Astrocyte (in vitro differentiated cells and primary cell): ENCODE measurements around the gene EPAS1. TPM values are rescaled to one million over a fixed set of nuclear protein-coding genes. Genes with fewer than 3 reads are reported as not detected.
"Not testable (repeated sequence)": the region's sequence is repeated elsewhere in the genome, so short reads cannot be mapped to it uniquely, and the experiment has no call there.

Experiments used
- DNase-seq: peaks from one replicate; pipeline ENCODE4 v3.0.0-alpha.2; 2010; ENCODE audit warnings: low read depth
- FAIRE-seq: peaks from 2 replicates; lab custom pipeline; 2011; peaks lifted over from hg19 to GRCh38; lab: Jason Lieb, UNC
- H2AFZ ChIP-seq: 2 replicates; pipeline ENCODE4 v1.6.0; 2012; ENCODE audit warnings: low read depth, low read length, inconsistent platforms
- H3K27ac ChIP-seq: 2 replicates; pipeline ENCODE4 v1.5.1; 2011; ENCODE audit warnings: low read depth, low read length, inconsistent platforms
- H3K27me3 ChIP-seq: 2 replicates; pipeline ENCODE4 v1.6.0; 2011; ENCODE audit warnings: low read length, inconsistent platforms; ENCODE audit not compliant: insufficient read depth
- H3K36me3 ChIP-seq: 2 replicates; pipeline ENCODE4 v1.5.1; 2011; ENCODE audit warnings: low read length, inconsistent platforms; ENCODE audit not compliant: insufficient read depth
- H3K4me1 ChIP-seq: 2 replicates; pipeline ENCODE4 v1.5.1; 2011; ENCODE audit warnings: low read length, inconsistent platforms; ENCODE audit not compliant: insufficient read depth
- H3K4me2 ChIP-seq: 2 replicates; pipeline ENCODE4 v1.6.0; 2012; ENCODE audit warnings: low read length, inconsistent platforms
- H3K4me3 ChIP-seq: 2 replicates; pipeline ENCODE4 v1.5.1; 2011; ENCODE audit warnings: low read depth, mild to moderate bottlenecking, low read length, inconsistent platforms; ENCODE audit not compliant: insufficient read depth
- H3K79me2 ChIP-seq: 2 replicates; pipeline ENCODE4 v1.6.0; 2012; ENCODE audit warnings: mild to moderate bottlenecking, low read length, inconsistent platforms; ENCODE audit not compliant: insufficient read depth
- H3K9ac ChIP-seq: 2 replicates; pipeline ENCODE4 v1.6.0; 2012; ENCODE audit warnings: mild to moderate bottlenecking, low read length, inconsistent platforms
- H3K9me3 ChIP-seq: 2 replicates; pipeline ENCODE4 v1.5.1; 2012; ENCODE audit warnings: low read depth, mild to moderate bottlenecking, low read length, inconsistent platforms; ENCODE audit not compliant: insufficient read depth
- H4K20me1 ChIP-seq: 2 replicates; pipeline ENCODE4 v1.6.0; 2012; ENCODE audit warnings: low read length, inconsistent platforms; ENCODE audit not compliant: insufficient read depth
- H3K27ac Mint-ChIP-seq: one replicate; pipeline ENCODE4 v1.8.0; 2021; ENCODE audit warnings: mild to moderate bottlenecking, mixed read lengths; ENCODE audit not compliant: unreplicated experiment
- H3K27me3 Mint-ChIP-seq: one replicate; pipeline ENCODE4 v1.8.0; 2021; ENCODE audit warnings: low read depth, mixed read lengths; ENCODE audit not compliant: unreplicated experiment
- H3K36me3 Mint-ChIP-seq: one replicate; pipeline ENCODE4 v1.8.0; 2021; ENCODE audit warnings: low read depth, mixed read lengths; ENCODE audit not compliant: unreplicated experiment
- H3K4me1 Mint-ChIP-seq: one replicate; pipeline ENCODE4 v1.8.0; 2021; ENCODE audit warnings: low read depth, mixed read lengths; ENCODE audit not compliant: unreplicated experiment
- H3K4me3 Mint-ChIP-seq: one replicate; pipeline ENCODE4 v1.8.0; 2021; ENCODE audit warnings: mild to moderate bottlenecking, moderate library complexity, mixed read lengths; ENCODE audit not compliant: unreplicated experiment
- H3K9me3 Mint-ChIP-seq: one replicate; pipeline ENCODE4 v1.8.0; 2021; ENCODE audit warnings: mild to moderate bottlenecking, mixed read lengths; ENCODE audit not compliant: unreplicated experiment
- EZH2 ChIP-seq: IDR thresholded peaks from 2 replicates; pipeline ENCODE4 v1.6.1; 2012; ENCODE audit warnings: mild to moderate bottlenecking, low read length, inconsistent platforms; ENCODE audit not compliant: insufficient read depth
- total RNA-seq: library from RNA; stranded (reverse); gene quantifications from 2 replicates; pipeline ENCODE4 v1.2.1, GENCODE V29; 2021
- TF ChIP-seq, protein P1 (sequence below): IDR thresholded peaks from 2 replicates; pipeline ENCODE4 v1.5.1; 2011; ENCODE audit warnings: low read depth, mild to moderate bottlenecking, inconsistent platforms, low read length, moderate library complexity; ENCODE audit not compliant: insufficient read depth

Gene EPAS1
- total RNA-seq, 1 donor from 2014 or later: 42.8 TPM

DNA sequence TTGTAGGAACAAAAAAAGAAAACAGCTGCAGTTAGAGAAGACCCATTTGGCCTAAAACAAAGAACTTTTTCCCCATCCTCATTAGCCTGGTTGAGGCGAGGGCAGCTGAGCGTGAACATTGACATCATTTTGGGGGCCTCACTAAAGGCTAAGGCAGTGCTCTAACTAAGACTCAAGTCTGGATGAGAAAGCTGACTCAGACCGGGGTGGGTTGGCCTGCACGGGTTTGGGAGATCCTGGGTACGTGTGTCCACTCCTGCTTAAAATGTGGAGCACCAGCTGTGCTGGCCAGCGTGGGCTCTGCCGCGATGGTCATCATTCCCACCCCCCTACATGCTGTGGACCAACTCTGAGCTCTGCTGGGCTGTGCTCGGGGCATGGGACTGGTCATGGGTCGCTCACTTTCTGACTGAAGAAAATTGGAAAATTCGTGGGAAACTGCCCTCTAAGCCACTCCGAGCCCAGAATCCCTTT, 96.2 kb downstream of the EPAS1 start:
- Histone ChIP-seq H3K4me3 (no peak overlapping the region), H3K4me2 (no peak overlapping the region), H4K20me1 (no peaks in the 10 kb centered on the region), H3K9me3 (no peaks in the 10 kb centered on the region), H3K36me3 (no peaks in the 10 kb centered on the region), H3K79me2 (no peaks in the 10 kb centered on the region), H3K27me3 (no peaks in the 10 kb centered on the region), H2AFZ (no peak overlapping the region), H3K9ac (no peak overlapping the region), H3K27ac (no peak overlapping the region), H3K4me1 (no peaks in the 10 kb centered on the region)
- no peak overlapping the region for H3K4me3 Mint-ChIP-seq
- peaks cover 6% of the 10 kb centered on the region for H3K9me3 Mint-ChIP-seq
- no peaks in the 10 kb centered on the region for H3K4me1 Mint-ChIP-seq
- FAIRE-seq (no peak), DNase-seq (no peak)
- TF ChIP-seq, protein P1, sequence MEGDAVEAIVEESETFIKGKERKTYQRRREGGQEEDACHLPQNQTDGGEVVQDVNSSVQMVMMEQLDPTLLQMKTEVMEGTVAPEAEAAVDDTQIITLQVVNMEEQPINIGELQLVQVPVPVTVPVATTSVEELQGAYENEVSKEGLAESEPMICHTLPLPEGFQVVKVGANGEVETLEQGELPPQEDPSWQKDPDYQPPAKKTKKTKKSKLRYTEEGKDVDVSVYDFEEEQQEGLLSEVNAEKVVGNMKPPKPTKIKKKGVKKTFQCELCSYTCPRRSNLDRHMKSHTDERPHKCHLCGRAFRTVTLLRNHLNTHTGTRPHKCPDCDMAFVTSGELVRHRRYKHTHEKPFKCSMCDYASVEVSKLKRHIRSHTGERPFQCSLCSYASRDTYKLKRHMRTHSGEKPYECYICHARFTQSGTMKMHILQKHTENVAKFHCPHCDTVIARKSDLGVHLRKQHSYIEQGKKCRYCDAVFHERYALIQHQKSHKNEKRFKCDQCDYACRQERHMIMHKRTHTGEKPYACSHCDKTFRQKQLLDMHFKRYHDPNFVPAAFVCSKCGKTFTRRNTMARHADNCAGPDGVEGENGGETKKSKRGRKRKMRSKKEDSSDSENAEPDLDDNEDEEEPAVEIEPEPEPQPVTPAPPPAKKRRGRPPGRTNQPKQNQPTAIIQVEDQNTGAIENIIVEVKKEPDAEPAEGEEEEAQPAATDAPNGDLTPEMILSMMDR: no peak
- no peak for TF ChIP-seq EZH2
- no peak overlapping the region for H3K27ac Mint-ChIP-seq
- H3K27me3 Mint-ChIP-seq: peaks cover 24% of the 10 kb centered on the region
- H3K36me3 Mint-ChIP-seq: peaks cover 10% of the 10 kb centered on the region

DNA sequence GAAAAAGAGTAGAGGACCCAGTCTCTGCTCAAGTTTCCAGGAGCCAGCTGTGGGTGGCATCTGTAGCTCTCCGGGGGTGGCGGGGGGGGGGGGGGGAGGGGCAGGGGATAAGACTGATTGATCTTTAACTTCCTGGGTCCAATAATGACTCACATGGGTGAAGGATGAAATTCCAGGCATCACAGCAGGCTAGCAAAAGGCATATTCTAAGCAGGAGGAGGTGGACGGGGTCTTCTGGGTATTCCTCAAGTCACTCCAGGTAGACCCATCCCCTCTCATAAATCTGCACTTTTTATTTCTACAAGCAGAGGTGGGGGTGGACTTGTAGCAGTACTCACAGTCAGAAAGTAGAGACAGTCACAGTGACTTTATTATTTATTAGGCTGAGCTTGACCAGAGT, 96.7 kb downstream of the EPAS1 start:
- no peak overlapping the region for H3K27ac ChIP-seq
- no peaks in the 10 kb centered on the region for H4K20me1 ChIP-seq
- Mint-ChIP-seq H3K36me3 (peaks cover 7% of the 10 kb centered on the region), H3K4me1 (no peaks in the 10 kb centered on the region), H3K4me3 (no peak overlapping the region), H3K27me3 (peaks cover 23% of the 10 kb centered on the region), H3K9me3 (peaks cover 6% of the 10 kb centered on the region), H3K27ac (no peak overlapping the region)
- DNase-seq: no peak
- H3K9ac ChIP-seq: no peak overlapping the region
- H3K4me1 ChIP-seq: no peaks in the 10 kb centered on the region
- H3K27me3 ChIP-seq: no peaks in the 10 kb centered on the region
- H3K4me3 ChIP-seq: no peak overlapping the region
- no peaks in the 10 kb centered on the region for H3K9me3 ChIP-seq
- TF ChIP-seq EZH2: no peak
- TF ChIP-seq, protein P1: no peak
- no peaks in the 10 kb centered on the region for H3K36me3 ChIP-seq
- H3K79me2 ChIP-seq: no peaks in the 10 kb centered on the region
- no peak for FAIRE-seq
- no peak overlapping the region for H2AFZ ChIP-seq
- H3K4me2 ChIP-seq: no peak overlapping the region

DNA sequence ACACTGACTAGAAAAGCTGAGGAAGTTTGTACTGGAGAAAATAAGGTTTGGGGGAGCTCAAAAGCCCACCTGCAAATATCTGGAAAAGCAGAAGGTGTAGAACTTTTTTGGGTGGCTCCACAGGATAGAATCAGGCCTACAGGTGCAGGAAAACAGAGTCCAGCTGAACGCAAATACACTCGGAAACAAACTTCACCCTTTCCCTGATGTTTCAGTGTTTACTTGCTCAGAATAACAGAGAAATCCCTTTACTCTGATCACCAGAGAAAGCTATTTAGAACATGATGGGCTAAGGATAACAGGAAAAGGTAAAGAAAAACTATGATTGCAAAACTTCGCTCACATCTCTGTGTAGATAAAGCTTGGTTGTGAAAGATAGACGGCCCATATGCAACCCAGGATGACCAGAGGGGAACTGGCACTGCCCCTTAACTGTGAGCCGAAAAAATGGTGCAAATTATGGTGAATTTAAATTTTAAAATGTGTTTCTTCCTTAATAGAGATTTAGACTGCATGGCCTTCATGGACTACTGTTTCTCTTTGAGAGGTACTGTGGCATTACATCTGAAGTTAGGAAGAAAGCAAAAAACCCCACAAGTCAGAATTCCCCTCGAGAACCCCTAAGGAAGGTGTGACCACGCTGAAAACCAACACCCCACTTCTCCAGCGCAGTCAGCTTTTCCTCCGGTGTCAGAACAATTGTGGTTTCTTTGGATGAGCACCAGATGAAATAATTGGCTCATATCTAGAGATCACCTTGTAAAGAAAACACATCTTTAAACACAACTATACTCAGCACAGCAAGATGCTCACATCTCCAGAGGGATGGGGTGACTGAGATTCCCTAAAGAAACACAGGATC, 97.7 kb downstream of the EPAS1 start:
- Mint-ChIP-seq H3K36me3 (no peaks in the 10 kb centered on the region), H3K27ac (no peak overlapping the region), H3K27me3 (peaks cover 17% of the 10 kb centered on the region), H3K9me3 (no peaks in the 10 kb centered on the region), H3K4me1 (no peaks in the 10 kb centered on the region), H3K4me3 (no peak overlapping the region)
- no peaks in the 10 kb centered on the region for H3K79me2 ChIP-seq
- H3K27ac ChIP-seq: no peak overlapping the region
- H3K4me1 ChIP-seq: no peaks in the 10 kb centered on the region
- H2AFZ ChIP-seq: no peak overlapping the region
- H3K9ac ChIP-seq: no peak overlapping the region
- peak; percentile 6 for DNase-seq
- no peaks in the 10 kb centered on the region for H3K9me3 ChIP-seq
- H3K4me2 ChIP-seq: no peak overlapping the region
- H3K27me3 ChIP-seq: no peaks in the 10 kb centered on the region
- no peaks in the 10 kb centered on the region for H4K20me1 ChIP-seq
- FAIRE-seq: no peak
- TF ChIP-seq, protein P1: no peak
- TF ChIP-seq EZH2: no peak
- H3K4me3 ChIP-seq: no peak overlapping the region
- no peaks in the 10 kb centered on the region for H3K36me3 ChIP-seq

DNA sequence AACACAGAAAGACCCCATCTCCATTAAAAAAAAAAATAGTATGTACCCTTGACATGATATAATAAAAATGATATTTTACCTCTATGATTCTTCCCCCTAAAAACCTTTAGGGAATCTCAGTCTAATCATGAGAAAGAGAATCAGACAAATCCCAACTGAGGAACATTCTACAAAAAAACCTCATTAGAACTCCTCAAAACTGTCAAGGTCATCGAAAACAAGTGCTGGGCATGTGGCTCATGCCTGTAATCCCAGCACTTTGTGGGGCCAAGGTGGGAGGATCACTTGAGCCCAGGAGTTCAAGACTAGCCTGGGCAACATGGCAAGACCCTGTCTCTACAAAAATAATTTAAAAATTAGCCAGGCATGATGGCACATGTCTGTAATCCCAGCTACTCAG, 98.5 kb downstream of the EPAS1 start:
- H3K27ac ChIP-seq, FAIRE-seq, H3K4me1 ChIP-seq, H3K4me1 Mint-ChIP-seq, H3K9me3 ChIP-seq, H3K36me3 ChIP-seq, H3K9ac ChIP-seq, H3K4me3 ChIP-seq, DNase-seq, H3K79me2 ChIP-seq, H4K20me1 ChIP-seq, H3K9me3 Mint-ChIP-seq, H3K4me3 Mint-ChIP-seq, H3K27ac Mint-ChIP-seq, H2AFZ ChIP-seq, H3K36me3 Mint-ChIP-seq, H3K27me3 ChIP-seq, H3K4me2 ChIP-seq: not testable (repeated sequence)
- H3K27me3 Mint-ChIP-seq: peaks cover 13% of the 10 kb centered on the region
